Adrenal gland (tissue), 12 donors: ENCODE results near the gene VENTX. TPM values are rescaled to one million over a fixed set of nuclear protein-coding genes. Genes with fewer than 3 reads are reported as not detected.

Experiments used
- DNase-seq, 7 donors: peaks; one replicate each; pipeline ENCODE4 v3.0.0-alpha.2; 2019 to 2020
- H3K27ac ChIP-seq, 5 donors: fragments of 200-600 bp; sonication (generic) in 4 of 5; 1 replicate in 3 of 5; 2 replicates in 2 of 5; pipeline versions ENCODE4 v1.5.1 to v1.8.0; 2016 to 2020; ENCODE audit warnings: mild to moderate bottlenecking in 1 of 5
- H3K27me3 ChIP-seq: fragments of 200-600 bp; 2 replicates; pipeline ENCODE4 v1.8.0; 2021
- H3K36me3 ChIP-seq, 2 donors: fragments of 200-600 bp; replicated peaks in 1 of 2; 1 replicate in 1 of 2; 2 replicates in 1 of 2; pipeline versions ENCODE4 v1.5.1 to v1.8.0; 2018 to 2022
- H3K4me1 ChIP-seq, 2 donors: fragments of 200-600 bp; replicated peaks in 1 of 2; 1 replicate in 1 of 2; 2 replicates in 1 of 2; pipeline versions ENCODE4 v1.5.1 to v1.8.0; 2018 to 2021
- H3K4me3 ChIP-seq, 4 donors: fragments of 200-600 bp; sonication (generic) in 3 of 4; one replicate each; pipeline ENCODE4 v1.5.1; 2016 to 2018
- H3K9me3 ChIP-seq, 3 donors: fragments of 200-600 bp; sonication (generic) in 1 of 3; replicated peaks in 1 of 3; 1 replicate in 2 of 3; 2 replicates in 1 of 3; pipeline versions ENCODE4 v1.5.1 to v1.8.0; 2016 to 2021
- POLR2A ChIP-seq, 2 donors: fragments of 450-650 bp; IDR thresholded peaks; one replicate each; pipeline ENCODE4 v1.6.1; 2017; ENCODE audit warnings: antibody characterized with exemption in 2 of 2, mild to moderate bottlenecking in 2 of 2, moderate library complexity in 1 of 2
- WGBS, 4 donors: extraction: QIAGEN DNeasy Blood & Tissue Kit in 2 of 4; methylation state at CpG; one replicate each; pipeline versions ENCODE4 v1.1.5 to v1.1.7; 2013 to 2017; 5-methylcytosine and 5-hydroxymethylcytosine counted together
- intact Hi-C, 2 donors: fragments of 100-400 bp; cut with DNase I; formaldehyde crosslinking; loops; one replicate each; pipeline versions ENCODE4 v1.14.1 to v1.15.0; 2022 to 2023
- polyA plus RNA-seq, 3 donors: library from polyadenylated mRNA; stranded (reverse); fragments of 200-250 nt in 2 of 3; fragments of 350-450 nt in 1 of 3; fragmentation: Illumina TruSeq in 1 of 3; extraction: RNeasy Lipid Tissue Mini Kit (QIAGEN cat#74804) in 1 of 3; gene quantifications; one replicate each; pipeline ENCODE4 v1.2.3, GENCODE V29; 2013 to 2014
- total RNA-seq, 9 donors: library from RNA; depleted of rRNA in 4 of 9; stranded (reverse); fragments of >200 nt in 4 of 9; fragments of 120-200 nt in 1 of 9; fragmentation: NEBNext Ultra II Directional in 1 of 9; extraction: Animal tissue kit (Norgen Biotek cat#: 25700) in 1 of 9; gene quantifications; one replicate each; pipeline versions ENCODE4 v1.1.0 to v1.2.4, GENCODE V29; 2013 to 2023
- TF ChIP-seq, protein P1 (sequence below), 6 experiments: fragments of 450-650 bp in 4 of 6; fragments of 200-600 bp in 2 of 6; sonication (generic) in 1 of 6; IDR thresholded peaks; 1 replicate in 5 of 6; 2 replicates in 1 of 6; pipeline versions ENCODE4 v1.5.1 to v1.8.0; 2016 to 2021; ENCODE audit warnings: antibody characterized with exemption in 6 of 6, mild to moderate bottlenecking in 2 of 6, moderate library complexity in 1 of 6
- donor health status: healthy with polysubstance abuse.
- donor health status: Bipolar disorder and iron deficiency.
- donor health status: DM: yes; HTN: yes; CAD: no.
- donor health status: DM: no; HTN: no; CAD: no.
- donor health status: DM: no; HTN: no; CAD: no.
- donor health status: DM: yes; HTN: yes; CAD: no.

Gene VENTX
- total and polyA plus RNA-seq, 12 donors, result 0.06 to 4.4 (median 1.4) TPM

DNA sequence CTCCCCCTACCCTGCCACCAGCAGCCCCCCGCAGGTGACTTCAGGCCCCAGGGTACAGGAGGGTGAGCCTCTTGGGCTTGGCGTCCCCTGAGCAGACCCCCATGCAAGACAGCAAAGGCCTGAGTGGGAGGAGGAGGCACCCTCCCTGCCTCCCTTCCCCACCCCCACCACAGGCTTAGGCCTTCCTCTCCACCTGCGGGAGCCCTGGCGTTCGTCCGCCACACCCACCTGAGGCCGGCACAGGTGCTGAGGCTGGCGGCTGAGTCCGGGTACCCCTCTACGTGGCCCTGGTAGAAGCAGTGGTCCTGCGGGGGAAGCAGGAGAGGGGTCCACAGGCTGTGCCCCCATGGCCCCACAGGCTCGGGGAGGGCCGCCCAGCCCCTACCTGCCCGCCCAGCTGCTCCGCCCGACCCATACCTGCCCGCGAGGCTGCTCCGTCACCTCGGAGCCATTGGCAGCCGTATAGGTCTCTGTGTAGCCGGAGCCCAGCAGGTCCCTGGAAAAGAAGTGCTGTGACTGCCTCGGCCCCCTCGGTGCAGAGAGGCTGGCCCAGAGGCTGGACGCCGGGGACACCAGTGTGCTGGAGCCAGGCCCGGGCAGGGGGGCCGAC lies 36.0 kb downstream of the VENTX start:
- 86 to 89% (median 88%) methylated on average over 12 to 27 of the region's 28 CpGs; no CpG with 5 or more reads in 1 of the 4 donors for WGBS, 4 donors
- no peak for DNase-seq
- Histone ChIP-seq H3K4me1 (peaks cover 0 to 22% of the 10 kb centered on the region in 2 donors), H3K4me3 (no peak overlapping the region), H3K36me3 (no peaks in the 10 kb centered on the region), H3K27ac (no peak overlapping the region), H3K9me3 (no peaks in the 10 kb centered on the region), H3K27me3 (no peaks in the 10 kb centered on the region)
- intact Hi-C loops, result no loop called here
- TF ChIP-seq, protein P1, sequence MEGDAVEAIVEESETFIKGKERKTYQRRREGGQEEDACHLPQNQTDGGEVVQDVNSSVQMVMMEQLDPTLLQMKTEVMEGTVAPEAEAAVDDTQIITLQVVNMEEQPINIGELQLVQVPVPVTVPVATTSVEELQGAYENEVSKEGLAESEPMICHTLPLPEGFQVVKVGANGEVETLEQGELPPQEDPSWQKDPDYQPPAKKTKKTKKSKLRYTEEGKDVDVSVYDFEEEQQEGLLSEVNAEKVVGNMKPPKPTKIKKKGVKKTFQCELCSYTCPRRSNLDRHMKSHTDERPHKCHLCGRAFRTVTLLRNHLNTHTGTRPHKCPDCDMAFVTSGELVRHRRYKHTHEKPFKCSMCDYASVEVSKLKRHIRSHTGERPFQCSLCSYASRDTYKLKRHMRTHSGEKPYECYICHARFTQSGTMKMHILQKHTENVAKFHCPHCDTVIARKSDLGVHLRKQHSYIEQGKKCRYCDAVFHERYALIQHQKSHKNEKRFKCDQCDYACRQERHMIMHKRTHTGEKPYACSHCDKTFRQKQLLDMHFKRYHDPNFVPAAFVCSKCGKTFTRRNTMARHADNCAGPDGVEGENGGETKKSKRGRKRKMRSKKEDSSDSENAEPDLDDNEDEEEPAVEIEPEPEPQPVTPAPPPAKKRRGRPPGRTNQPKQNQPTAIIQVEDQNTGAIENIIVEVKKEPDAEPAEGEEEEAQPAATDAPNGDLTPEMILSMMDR (IDR thresholded peaks at IDR 0.05), result no peak
- TF ChIP-seq POLR2A (IDR thresholded peaks at IDR 0.05), result no peak

DNA sequence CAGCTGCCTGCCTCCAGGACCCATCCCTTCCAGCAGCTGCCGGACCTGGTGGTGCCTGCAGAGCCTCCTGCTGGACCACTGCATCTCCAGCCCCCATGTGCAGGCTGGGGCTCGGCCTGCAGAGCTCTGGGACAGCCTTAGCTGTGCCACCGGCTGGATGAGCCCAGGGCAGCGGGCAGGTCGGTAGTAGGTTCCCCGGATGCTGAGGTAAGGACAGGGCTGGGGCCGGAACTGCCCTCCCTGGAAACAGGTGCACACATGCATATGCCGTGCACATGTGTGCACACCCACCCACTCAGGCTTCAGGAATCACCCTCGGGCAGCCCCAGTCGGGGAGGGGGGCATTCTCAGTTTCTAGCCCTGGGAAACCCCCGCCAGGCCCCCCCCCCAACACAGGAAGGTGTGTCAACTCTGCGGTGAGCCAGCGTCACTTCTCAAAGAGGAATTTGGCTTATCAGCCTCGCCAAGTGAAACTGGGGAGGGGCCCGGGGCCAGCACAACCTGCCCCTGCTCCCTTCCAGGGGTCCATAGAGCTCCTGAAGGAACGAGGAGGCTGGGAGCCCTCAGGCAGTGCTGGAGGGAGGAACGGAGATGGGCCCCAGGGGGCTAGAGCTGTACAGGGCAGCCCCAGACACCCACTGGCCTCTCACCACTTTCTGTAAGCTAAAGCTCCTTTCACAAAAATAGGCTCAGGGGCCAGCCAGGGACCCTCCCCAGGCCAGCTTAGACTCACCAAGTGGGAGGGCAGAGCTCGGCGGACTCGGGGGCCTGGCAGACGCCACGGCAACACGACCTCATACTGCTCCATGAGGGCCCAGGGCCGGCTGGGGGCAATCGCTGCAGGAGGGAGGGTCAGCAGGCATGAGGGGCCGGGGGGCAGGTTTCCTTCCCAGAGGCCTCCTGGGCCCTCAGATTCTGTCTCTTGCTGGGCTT lies 37.4 kb downstream of the VENTX start:
- no peaks in the 10 kb centered on the region for H3K27me3 ChIP-seq
- WGBS, 4 donors, result 44 to 57% (median 53%) methylated on average over 13 to 26 of the region's 26 CpGs
- H3K4me3 ChIP-seq, result no peak overlapping the region
- peaks cover 0 to 26% of the 10 kb centered on the region in 2 donors for H3K4me1 ChIP-seq
- H3K27ac ChIP-seq, result no peak overlapping the region
- intact Hi-C loops, result no loop called here
- peaks cover 0 to 11% of the 10 kb centered on the region in 2 donors for H3K36me3 ChIP-seq
- no peak for DNase-seq
- H3K9me3 ChIP-seq, result no peaks in the 10 kb centered on the region
- TF ChIP-seq, protein P1 (IDR thresholded peaks at IDR 0.05), result no peak
- TF ChIP-seq POLR2A (IDR thresholded peaks at IDR 0.05), result no peak

DNA sequence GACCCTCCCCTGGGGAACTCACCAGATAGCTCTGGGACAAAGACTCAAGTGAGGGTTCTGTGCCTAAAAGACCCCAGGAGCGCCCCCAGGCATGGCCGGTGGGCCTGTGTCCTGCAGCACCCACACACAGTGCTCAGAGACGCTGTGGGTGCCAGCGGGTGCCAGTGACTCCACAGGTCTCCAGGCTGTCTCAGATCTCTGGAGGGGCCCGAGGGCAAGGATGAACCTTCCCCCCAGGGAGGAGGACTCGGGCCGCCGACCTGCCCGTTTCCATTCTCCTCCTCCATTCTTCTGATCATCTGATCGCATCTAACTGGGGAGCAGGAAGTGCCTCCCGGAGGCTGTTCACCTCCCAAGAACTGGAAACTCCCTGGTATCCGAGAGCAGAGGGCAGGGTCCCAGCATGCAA lies 38.0 kb downstream of the VENTX start:
- Histone ChIP-seq H3K27me3 (no peaks in the 10 kb centered on the region), H3K4me3 (no peak overlapping the region), H3K27ac (no peak overlapping the region), H3K9me3 (no peaks in the 10 kb centered on the region), H3K4me1 (peaks cover 0 to 26% of the 10 kb centered on the region in 2 donors), H3K36me3 (peaks cover 0 to 12% of the 10 kb centered on the region in 2 donors)
- intact Hi-C loops, result no loop called here
- TF ChIP-seq, protein P1 (IDR thresholded peaks at IDR 0.05), result no peak
- TF ChIP-seq POLR2A (IDR thresholded peaks at IDR 0.05), result no peak
- 38 to 60% (median 43%) methylated on average over 2 to 12 of the region's 12 CpGs for WGBS, 4 donors
- no peak for DNase-seq

DNA sequence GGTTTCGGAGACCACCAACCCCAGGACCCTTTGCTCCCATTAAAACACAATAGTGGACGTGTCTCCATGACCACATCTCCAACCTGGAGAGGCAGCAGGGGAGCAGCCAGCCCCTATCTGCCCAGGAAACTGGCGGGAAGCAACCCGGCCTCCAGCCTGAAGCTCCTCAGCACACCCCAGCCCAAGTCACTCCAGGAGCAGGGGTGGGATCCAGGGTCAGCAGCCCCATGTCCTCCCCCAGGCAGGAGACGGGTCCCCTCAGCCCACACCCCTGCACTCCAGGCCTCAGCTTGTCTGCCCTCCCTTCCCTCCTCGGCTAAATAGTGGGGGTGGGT lies 38.4 kb downstream of the VENTX start:
- Histone ChIP-seq H3K9me3 (no peaks in the 10 kb centered on the region), H3K4me1 (peaks cover 0 to 26% of the 10 kb centered on the region in 2 donors), H3K27ac (no peak overlapping the region), H3K4me3 (no peak overlapping the region), H3K27me3 (no peaks in the 10 kb centered on the region), H3K36me3 (peaks cover 0 to 12% of the 10 kb centered on the region in 2 donors)
- DNase-seq, result no peak
- WGBS, 4 donors, result 30 to 61% (median 40%) methylated on average over 2 to 6 of the region's 6 CpGs
- intact Hi-C loops, result no loop called here
- no peak for TF ChIP-seq POLR2A (IDR thresholded peaks at IDR 0.05)
